GM23338 (cell line): ENCODE data around the gene CA12. TPM values are rescaled to one million over a fixed set of nuclear protein-coding genes. Genes with fewer than 3 reads are reported as not detected.
A peak's percentile ranks its signal among the peaks of the same experiment; 100 is the strongest.

Experiments
- ATAC-seq: fragments of 200-7000 bp; cut with Tn5 transposase; 3 replicates; pipeline ENCODE4 v1.9.1; 2020
- DNase-seq: peaks from one replicate; pipeline ENCODE4 v3.0.0-alpha.2; 2015; ENCODE audit warnings: low spot score
- H2AFZ ChIP-seq: fragments of 200-600 bp; sonication (generic); 2 replicates; pipeline ENCODE4 v1.8.0; 2016; ENCODE audit warnings: antibody characterized with exemption, mild to moderate bottlenecking, moderate library complexity
- H3F3A ChIP-seq: fragments of 200-600 bp; sonication (generic); replicated peaks from 2 replicates; pipeline ENCODE4 v1.8.0; 2017; ENCODE audit warnings: antibody characterized with exemption, mixed run types, low read depth
- H3K27ac ChIP-seq: fragments of 200-600 bp; sonication (generic); 2 replicates; pipeline ENCODE4 v1.6.1; 2016; ENCODE audit warnings: low read depth
- H3K27me3 ChIP-seq: fragments of 200-600 bp; sonication (generic); 2 replicates; pipeline ENCODE4 v1.8.0; 2016; ENCODE audit warnings: mild to moderate bottlenecking, mixed run types, moderate library complexity; ENCODE audit not compliant: insufficient read depth
- H3K36me3 ChIP-seq: fragments of 200-600 bp; sonication (generic); 2 replicates; pipeline ENCODE4 v1.8.0; 2016; ENCODE audit warnings: mild to moderate bottlenecking; ENCODE audit not compliant: insufficient read depth
- H3K4me1 ChIP-seq: fragments of 200-600 bp; sonication (generic); 2 replicates; pipeline ENCODE4 v1.8.0; 2016; ENCODE audit warnings: mild to moderate bottlenecking, moderate library complexity; ENCODE audit not compliant: insufficient read depth
- H3K4me2 ChIP-seq: fragments of 200-600 bp; sonication (generic); 2 replicates; pipeline ENCODE4 v1.7.1; 2017; ENCODE audit warnings: mixed run types
- H3K4me3 ChIP-seq: fragments of 200-600 bp; sonication (generic); 2 replicates; pipeline ENCODE4 v1.6.1; 2016; ENCODE audit warnings: mixed run types
- H3K79me2 ChIP-seq: fragments of 200-600 bp; sonication (generic); replicated peaks from 2 replicates; pipeline ENCODE4 v1.8.0; 2017; ENCODE audit warnings: mild to moderate bottlenecking; ENCODE audit not compliant: insufficient read depth
- H3K9me2 ChIP-seq: fragments of 200-600 bp; sonication (generic); 2 replicates; pipeline ENCODE4 v1.8.0; 2017; ENCODE audit not compliant: insufficient read depth
- H4K20me1 ChIP-seq: fragments of 200-600 bp; sonication (generic); replicated peaks from 2 replicates; pipeline ENCODE4 v1.8.0; 2017; ENCODE audit warnings: mild to moderate bottlenecking; ENCODE audit not compliant: insufficient read depth
- H3K27ac Mint-ChIP-seq: 2 replicates; pipeline ENCODE4 v1.8.0; 2020; ENCODE audit warnings: inconsistent platforms, mild to moderate bottlenecking, moderate library complexity, mixed read lengths
- H3K27me3 Mint-ChIP-seq: 3 replicates; pipeline ENCODE4 v1.8.0; 2022; ENCODE audit warnings: low read depth, mild to moderate bottlenecking, moderate library complexity, mixed read lengths, inconsistent platforms; ENCODE audit not compliant: insufficient read depth, poor library complexity
- H3K36me3 Mint-ChIP-seq: 3 replicates; pipeline ENCODE4 v1.8.0; 2021; ENCODE audit warnings: low read depth, mild to moderate bottlenecking, inconsistent platforms, moderate library complexity, mixed read lengths
- H3K4me1 Mint-ChIP-seq: 3 replicates; pipeline ENCODE4 v1.8.0; 2020; ENCODE audit warnings: mild to moderate bottlenecking, inconsistent platforms, mixed read lengths
- H3K4me3 Mint-ChIP-seq: 3 replicates; pipeline ENCODE4 v1.8.0; 2021; ENCODE audit warnings: moderate library complexity, mild to moderate bottlenecking, inconsistent platforms, mixed read lengths
- H3K9me3 Mint-ChIP-seq: 3 replicates; pipeline ENCODE4 v1.8.0; 2020; ENCODE audit warnings: moderate library complexity, mild to moderate bottlenecking, inconsistent platforms, mixed read lengths
- CREB1 ChIP-seq: fragments of 250-450 bp; sonication (Bioruptor Pico); IDR thresholded peaks from 2 replicates; pipeline ENCODE4 v1.5.0; 2020; ENCODE audit warnings: low read depth, mild to moderate bottlenecking, moderate library complexity
- POLR2AphosphoS5 ChIP-seq: IDR thresholded peaks from 2 replicates; pipeline ENCODE4 v1.6.1; 2016; ENCODE audit warnings: antibody characterized with exemption, low read depth
- ZNF331 ChIP-seq: fragments of 250-450 bp; sonication (Bioruptor Pico); IDR thresholded peaks from 2 replicates; pipeline ENCODE4 v1.5.0; 2020; ENCODE audit warnings: low read depth, mild to moderate bottlenecking, moderate library complexity
- polyA plus RNA-seq: library from polyadenylated mRNA; unstranded; fragments of >200 nt; fragmentation: Nextera tagmentation; extraction: Ambion mirVana; gene quantifications from 2 replicates; pipeline ENCODE4 v1.2.1, GENCODE V29; 2016
- total RNA-seq: library from RNA; depleted of rRNA; stranded (reverse); fragments of >200 nt; shearing (Covaris generic); gene quantifications from 2 replicates; pipeline ENCODE4 v1.2.3, GENCODE V29; 2014
- TF ChIP-seq, protein P1 (sequence below): IDR thresholded peaks from one replicate; pipeline ENCODE4 v1.6.1; 2018; ENCODE audit warnings: antibody characterized with exemption; ENCODE audit not compliant: unreplicated experiment
- TF ChIP-seq, protein P2 (sequence below), 2 experiments: fragments of 200-600 bp in 1 of 2; sonication (generic) in 1 of 2; conservative IDR thresholded peaks; 2 replicates each; pipeline versions ENCODE4 v1.5.1 to v1.6.1; 2016 to 2017; ENCODE audit warnings: antibody characterized with exemption in 2 of 2, low read depth in 2 of 2, mild to moderate bottlenecking in 2 of 2, moderate library complexity in 1 of 2

The CA12 gene
- total and polyA plus RNA-seq, 2 experiments from 2014 or later, result 2.9 to 5.2 TPM

DNA sequence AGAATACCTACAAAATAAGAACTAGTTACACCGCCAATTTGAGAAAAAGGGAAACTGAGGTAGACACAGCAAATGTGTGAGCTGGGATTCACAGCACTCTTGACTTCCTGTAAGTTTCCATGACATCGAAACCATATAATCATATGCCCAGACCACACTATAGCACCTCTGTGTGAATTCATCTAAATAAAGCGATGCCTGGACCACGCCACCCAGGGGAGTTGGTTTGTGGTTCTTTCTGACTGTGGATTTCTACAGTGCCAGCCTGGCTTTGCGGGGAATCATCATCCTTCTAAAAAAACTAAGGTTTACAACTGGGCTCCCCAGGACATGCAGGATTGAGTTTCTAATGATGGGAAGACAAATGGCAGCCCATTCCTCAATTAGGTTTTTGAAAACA is 23.5 kb upstream of the CA12 start:
- ATAC-seq (no peak), DNase-seq (no peak)
- H3K27me3 ChIP-seq, result no peaks in the 10 kb centered on the region
- no peak overlapping the region for H3K4me3 ChIP-seq
- no peak overlapping the region for H2AFZ ChIP-seq
- no peaks in the 10 kb centered on the region for H3K9me3 Mint-ChIP-seq
- no peak overlapping the region for H3K4me3 Mint-ChIP-seq
- H3K27ac Mint-ChIP-seq, result no peak overlapping the region
- H3K9me2 ChIP-seq, result no peaks in the 10 kb centered on the region
- H3K27ac ChIP-seq, result no peak overlapping the region
- no peaks in the 10 kb centered on the region for H3K79me2 ChIP-seq
- H3K27me3 Mint-ChIP-seq, result peaks cover 3% of the 10 kb centered on the region
- no peaks in the 10 kb centered on the region for H3F3A ChIP-seq
- no peak overlapping the region for H3K4me2 ChIP-seq
- no peaks in the 10 kb centered on the region for H3K36me3 ChIP-seq
- no peaks in the 10 kb centered on the region for H3K4me1 ChIP-seq
- H4K20me1 ChIP-seq, result no peaks in the 10 kb centered on the region
- peaks cover 8% of the 10 kb centered on the region for H3K4me1 Mint-ChIP-seq
- H3K36me3 Mint-ChIP-seq, result no peaks in the 10 kb centered on the region
- no peak for TF ChIP-seq POLR2AphosphoS5

DNA sequence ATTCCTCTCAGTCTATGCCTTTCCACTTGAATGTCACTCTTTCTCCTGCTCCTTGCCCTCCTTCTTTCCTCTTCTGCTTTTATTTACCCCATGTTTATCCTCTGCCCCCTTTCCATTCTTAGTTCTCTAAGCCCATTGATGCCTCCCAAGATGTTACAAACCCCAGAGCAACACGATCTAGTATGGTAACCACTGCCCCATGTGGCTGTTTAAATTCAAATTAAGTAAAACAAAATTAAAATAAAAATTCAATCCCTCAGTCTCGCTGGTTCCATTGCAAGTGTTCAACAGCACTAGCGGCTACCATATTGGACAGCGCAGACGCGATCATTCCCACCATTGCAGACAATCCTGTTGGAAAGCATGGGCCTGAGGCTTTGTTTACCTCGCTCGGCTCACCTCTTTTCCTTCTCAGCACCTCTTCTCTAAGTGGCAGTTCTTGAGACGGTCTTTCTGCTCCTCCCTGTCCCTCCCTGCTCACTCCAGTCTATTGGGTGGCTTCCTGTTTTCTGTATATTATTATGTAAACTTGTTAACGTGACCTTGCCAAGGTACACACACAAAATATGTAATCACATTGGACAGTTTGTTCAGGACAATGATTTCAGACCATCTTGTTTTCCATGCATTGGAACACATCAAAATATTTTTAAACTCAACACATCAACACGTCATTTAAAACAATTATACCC is 21.8 kb upstream of the CA12 start:
- no peaks in the 10 kb centered on the region for H3K36me3 ChIP-seq
- Mint-ChIP-seq H3K27ac (no peak overlapping the region), H3K27me3 (peaks cover 3% of the 10 kb centered on the region), H3K36me3 (no peaks in the 10 kb centered on the region), H3K4me1 (peaks cover 8% of the 10 kb centered on the region), H3K9me3 (no peaks in the 10 kb centered on the region), H3K4me3 (no peak overlapping the region)
- no peaks in the 10 kb centered on the region for H3F3A ChIP-seq
- no peak overlapping the region for H3K4me3 ChIP-seq
- peaks cover 5% of the 10 kb centered on the region for H3K27me3 ChIP-seq
- no peaks in the 10 kb centered on the region for H3K4me1 ChIP-seq
- no peak for DNase-seq
- no peak overlapping the region for H2AFZ ChIP-seq
- no peaks in the 10 kb centered on the region for H4K20me1 ChIP-seq
- peak; percentile 40 for ATAC-seq
- no peaks in the 10 kb centered on the region for H3K9me2 ChIP-seq
- no peaks in the 10 kb centered on the region for H3K79me2 ChIP-seq
- TF ChIP-seq CREB1 (no peak), ZNF331 (no peak)
- H3K27ac ChIP-seq, result no peak overlapping the region
- H3K4me2 ChIP-seq, result no peak overlapping the region

DNA sequence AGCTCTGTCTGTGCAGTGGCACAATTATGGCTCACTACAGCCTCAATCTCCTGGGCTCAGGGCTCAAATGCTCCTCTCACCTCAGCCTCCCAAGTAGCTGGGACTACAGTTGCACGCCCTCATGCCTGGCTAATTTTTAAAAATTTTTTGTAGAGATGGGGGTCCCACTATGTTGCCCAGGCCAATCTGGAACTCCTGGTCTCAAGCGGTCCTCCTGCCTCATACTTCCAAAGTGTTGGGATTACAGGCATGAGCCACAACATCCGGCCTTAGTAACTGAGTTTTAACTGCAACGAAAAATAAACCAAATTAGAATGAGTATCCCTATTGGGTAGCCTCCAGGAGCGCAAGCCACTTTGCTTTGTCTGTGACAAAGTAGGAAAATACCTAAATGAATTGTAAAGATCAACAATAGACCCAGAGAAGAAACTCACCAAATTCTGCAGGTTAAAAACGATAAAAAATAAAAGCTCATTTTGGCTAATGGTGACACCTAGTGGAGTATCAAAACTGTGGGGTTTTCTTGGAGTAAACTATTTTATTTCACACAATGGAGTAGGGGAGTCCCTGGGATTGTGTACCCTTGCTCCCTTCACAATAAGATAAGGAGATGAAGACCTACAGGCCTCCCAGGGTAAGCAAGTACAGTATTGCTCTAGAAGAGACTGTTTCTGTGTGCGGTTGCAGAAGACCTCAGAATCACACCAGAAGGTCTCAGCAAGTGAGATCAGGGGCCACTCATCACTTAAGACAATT is 21.0 kb upstream of the CA12 start:
- H3K27me3 ChIP-seq, result peaks cover 12% of the 10 kb centered on the region
- H3K4me3 Mint-ChIP-seq, result no peak overlapping the region
- no peaks in the 10 kb centered on the region for H3K9me2 ChIP-seq
- peak; percentile 78 for DNase-seq
- no peak overlapping the region for H3K27ac Mint-ChIP-seq
- no peak overlapping the region for H3K4me2 ChIP-seq
- no peak overlapping the region for H3K27ac ChIP-seq
- H3K4me1 ChIP-seq, result no peaks in the 10 kb centered on the region
- no peak overlapping the region for H3K4me3 ChIP-seq
- H2AFZ ChIP-seq, result no peak overlapping the region
- no peaks in the 10 kb centered on the region for H3K79me2 ChIP-seq
- H3K36me3 ChIP-seq, result no peaks in the 10 kb centered on the region
- no peaks in the 10 kb centered on the region for H3K36me3 Mint-ChIP-seq
- peaks cover 8% of the 10 kb centered on the region for H3K4me1 Mint-ChIP-seq
- TF ChIP-seq, protein P1, sequence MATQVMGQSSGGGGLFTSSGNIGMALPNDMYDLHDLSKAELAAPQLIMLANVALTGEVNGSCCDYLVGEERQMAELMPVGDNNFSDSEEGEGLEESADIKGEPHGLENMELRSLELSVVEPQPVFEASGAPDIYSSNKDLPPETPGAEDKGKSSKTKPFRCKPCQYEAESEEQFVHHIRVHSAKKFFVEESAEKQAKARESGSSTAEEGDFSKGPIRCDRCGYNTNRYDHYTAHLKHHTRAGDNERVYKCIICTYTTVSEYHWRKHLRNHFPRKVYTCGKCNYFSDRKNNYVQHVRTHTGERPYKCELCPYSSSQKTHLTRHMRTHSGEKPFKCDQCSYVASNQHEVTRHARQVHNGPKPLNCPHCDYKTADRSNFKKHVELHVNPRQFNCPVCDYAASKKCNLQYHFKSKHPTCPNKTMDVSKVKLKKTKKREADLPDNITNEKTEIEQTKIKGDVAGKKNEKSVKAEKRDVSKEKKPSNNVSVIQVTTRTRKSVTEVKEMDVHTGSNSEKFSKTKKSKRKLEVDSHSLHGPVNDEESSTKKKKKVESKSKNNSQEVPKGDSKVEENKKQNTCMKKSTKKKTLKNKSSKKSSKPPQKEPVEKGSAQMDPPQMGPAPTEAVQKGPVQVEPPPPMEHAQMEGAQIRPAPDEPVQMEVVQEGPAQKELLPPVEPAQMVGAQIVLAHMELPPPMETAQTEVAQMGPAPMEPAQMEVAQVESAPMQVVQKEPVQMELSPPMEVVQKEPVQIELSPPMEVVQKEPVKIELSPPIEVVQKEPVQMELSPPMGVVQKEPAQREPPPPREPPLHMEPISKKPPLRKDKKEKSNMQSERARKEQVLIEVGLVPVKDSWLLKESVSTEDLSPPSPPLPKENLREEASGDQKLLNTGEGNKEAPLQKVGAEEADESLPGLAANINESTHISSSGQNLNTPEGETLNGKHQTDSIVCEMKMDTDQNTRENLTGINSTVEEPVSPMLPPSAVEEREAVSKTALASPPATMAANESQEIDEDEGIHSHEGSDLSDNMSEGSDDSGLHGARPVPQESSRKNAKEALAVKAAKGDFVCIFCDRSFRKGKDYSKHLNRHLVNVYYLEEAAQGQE, result no peak
- TF ChIP-seq, protein P2, sequence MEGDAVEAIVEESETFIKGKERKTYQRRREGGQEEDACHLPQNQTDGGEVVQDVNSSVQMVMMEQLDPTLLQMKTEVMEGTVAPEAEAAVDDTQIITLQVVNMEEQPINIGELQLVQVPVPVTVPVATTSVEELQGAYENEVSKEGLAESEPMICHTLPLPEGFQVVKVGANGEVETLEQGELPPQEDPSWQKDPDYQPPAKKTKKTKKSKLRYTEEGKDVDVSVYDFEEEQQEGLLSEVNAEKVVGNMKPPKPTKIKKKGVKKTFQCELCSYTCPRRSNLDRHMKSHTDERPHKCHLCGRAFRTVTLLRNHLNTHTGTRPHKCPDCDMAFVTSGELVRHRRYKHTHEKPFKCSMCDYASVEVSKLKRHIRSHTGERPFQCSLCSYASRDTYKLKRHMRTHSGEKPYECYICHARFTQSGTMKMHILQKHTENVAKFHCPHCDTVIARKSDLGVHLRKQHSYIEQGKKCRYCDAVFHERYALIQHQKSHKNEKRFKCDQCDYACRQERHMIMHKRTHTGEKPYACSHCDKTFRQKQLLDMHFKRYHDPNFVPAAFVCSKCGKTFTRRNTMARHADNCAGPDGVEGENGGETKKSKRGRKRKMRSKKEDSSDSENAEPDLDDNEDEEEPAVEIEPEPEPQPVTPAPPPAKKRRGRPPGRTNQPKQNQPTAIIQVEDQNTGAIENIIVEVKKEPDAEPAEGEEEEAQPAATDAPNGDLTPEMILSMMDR (conservative IDR thresholded peaks at IDR 0.05; ENCODE audit: low read depth in 2 of 2), result peak; percentile 64 to 76
- H3K27me3 Mint-ChIP-seq, result peaks cover 5% of the 10 kb centered on the region
- H4K20me1 ChIP-seq, result no peaks in the 10 kb centered on the region
- H3K9me3 Mint-ChIP-seq, result no peaks in the 10 kb centered on the region
- H3F3A ChIP-seq, result no peaks in the 10 kb centered on the region
- ATAC-seq, result peak; percentile 88
